ENCODE data around the gene UGCG. TPM values are rescaled to one million over a fixed set of nuclear protein-coding genes. Genes with fewer than 3 reads are reported as not detected.
A peak's percentile ranks its signal among the peaks of the same experiment; 100 is the strongest.
"Not testable (repeated sequence)": the region's sequence is repeated elsewhere in the genome, so short reads cannot be mapped to it uniquely, and the experiment has no call there.

UGCG gene
- polyA plus RNA-seq, 3 donors = 5.4 to 40.9 (median 18.7) TPM

- WGBS, 3 donors = 61 to 82% (median 71%) methylated on average over 3 of the region's 3 CpGs
- no peak overlapping the region for H3K27ac ChIP-seq (ENCODE audit: low read depth, low read length)
Observed at GRCh38 chr9:111878946-111879345, 17.7 kb upstream of the UGCG start.

DNA sequence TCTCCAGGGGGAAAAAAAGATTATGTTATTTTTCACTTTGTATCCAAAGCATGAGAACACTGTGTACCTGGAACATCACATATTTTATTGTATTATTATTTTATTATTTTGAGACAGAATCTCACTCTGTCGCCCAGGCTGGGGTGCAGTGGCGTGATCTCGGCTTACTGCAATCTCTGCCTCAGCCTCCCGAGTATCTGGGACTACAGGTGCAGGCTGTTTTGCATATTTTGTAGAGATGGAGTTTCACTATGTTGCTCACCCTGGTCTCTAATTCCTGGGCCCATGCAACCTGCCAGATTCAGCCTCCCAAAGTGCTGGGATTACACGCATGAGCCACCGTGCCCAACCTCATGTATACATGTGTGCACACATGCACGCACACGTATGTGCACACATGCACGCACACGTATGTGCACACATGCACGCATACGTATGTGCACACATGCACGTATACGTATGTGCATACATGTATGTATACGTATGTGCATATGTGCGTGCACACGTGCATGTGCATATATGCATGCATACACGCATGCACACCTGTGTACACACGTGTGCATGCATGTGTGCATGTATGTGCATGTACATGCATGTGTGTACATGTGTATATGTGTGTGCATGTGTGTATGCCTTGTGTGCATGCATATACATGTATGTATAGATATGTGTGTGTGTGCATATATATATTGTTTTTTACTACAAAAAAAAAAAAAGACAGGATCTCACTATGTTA lies 9.5 kb upstream of the UGCG start:
- WGBS, 3 donors = 90 to 93% (median 91%) methylated on average over 19 of the region's 19 CpGs
- H3K27ac ChIP-seq (ENCODE audit: low read depth, low read length) = no peak overlapping the region

GRCh38 chr9:111890334-111890733 lies 6.3 kb upstream of the UGCG start:
- H3K27ac ChIP-seq (ENCODE audit: low read depth, low read length) = no peak overlapping the region
- 44 to 95% (median 91%) methylated on average over 2 of the region's 2 CpGs for WGBS, 3 donors

DNA sequence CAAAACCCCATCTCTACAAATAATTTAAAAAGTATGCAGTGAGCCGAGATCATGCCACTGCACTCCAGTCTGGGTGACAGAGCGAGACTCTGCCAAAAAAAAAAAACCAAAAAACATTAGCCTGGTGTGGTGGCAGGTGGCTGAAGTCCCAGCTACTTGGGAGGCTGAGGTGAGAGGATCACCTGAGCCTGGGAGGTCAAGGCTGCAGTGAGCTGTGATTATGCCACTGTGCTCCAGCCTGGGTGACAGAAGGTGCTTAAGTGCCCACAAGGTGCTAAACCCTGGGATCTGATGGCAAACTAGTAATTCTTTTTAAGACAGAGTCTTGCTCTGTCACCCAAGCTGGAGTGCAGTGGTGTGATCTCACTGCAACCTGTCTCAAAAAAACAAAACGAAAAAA lies 5.7 kb upstream of the UGCG start:
- H3K27ac ChIP-seq (ENCODE audit: low read depth, low read length) = not testable (repeated sequence)
- 96 to 100% (median 96%) methylated on average over 2 to 3 of the region's 3 CpGs for WGBS, 3 donors

DNA sequence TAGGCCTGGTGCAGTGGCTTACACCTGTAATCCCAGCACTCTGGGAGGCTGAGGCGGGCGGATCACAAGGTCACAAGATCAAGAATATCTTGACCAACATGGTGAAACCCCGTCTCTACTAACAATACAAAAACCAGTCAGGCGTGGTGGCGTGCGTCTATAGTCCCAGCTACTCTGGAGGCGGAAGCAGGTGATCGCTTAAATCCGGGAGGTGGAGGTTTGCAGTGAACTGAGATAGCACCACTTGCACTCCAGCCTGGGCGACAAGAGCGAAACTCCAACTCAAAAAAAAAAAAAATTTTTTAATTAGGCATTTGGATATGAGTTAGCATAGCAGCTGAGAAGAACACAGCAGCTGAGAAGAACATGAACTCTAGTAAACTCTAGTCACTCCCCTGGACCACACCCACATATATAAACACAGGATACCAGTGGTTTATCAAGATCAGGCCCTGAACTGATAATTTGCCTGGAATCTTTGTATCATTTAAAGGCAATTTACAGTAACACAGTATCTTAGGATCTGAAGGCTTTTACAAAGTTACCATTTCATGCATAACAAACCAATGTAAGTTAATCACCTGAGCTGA lies 4.6 kb upstream of the UGCG start:
- no peak overlapping the region for H3K27ac ChIP-seq (ENCODE audit: low read depth, low read length)
- WGBS, 3 donors = 80 to 88% (median 85%) methylated on average over 11 of the region's 11 CpGs

GRCh38 chr9:111896942-111897600 lies 457 bp downstream of the UGCG start:
- H3K27ac ChIP-seq (ENCODE audit: low read depth, low read length) = peak overlapping the region; percentile 73
- WGBS, 3 donors = 0% methylated on average over 35 to 64 of the region's 68 CpGs

DNA sequence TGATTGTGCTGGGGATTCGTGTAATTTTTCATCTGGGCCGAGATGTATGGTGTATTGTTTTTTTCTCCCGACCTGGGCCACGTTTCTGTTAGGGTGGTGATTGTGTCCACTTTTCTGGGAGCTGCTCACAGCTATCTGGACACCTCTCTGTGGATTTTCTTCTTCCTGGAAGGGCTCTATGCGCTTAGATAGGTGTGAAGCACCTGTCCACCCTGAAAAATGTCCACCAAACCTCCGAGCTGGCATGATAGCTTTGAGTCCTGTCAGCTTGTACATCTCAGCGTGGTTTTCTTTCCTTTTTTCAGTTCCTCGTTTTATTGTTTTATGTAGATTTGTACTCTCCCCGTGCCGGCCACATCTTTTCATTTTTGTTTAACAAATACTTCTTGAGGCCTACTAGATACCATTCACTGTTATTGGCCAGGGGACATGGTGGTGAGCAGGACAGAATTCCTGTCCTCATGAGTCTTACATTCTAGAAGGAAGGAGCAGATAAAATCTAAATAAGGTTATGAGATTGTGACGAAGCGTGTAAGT lies 1.1 kb downstream of the UGCG start:
- 4 to 6% (median 6%) methylated on average over 12 of the region's 12 CpGs for WGBS, 3 donors

DNA sequence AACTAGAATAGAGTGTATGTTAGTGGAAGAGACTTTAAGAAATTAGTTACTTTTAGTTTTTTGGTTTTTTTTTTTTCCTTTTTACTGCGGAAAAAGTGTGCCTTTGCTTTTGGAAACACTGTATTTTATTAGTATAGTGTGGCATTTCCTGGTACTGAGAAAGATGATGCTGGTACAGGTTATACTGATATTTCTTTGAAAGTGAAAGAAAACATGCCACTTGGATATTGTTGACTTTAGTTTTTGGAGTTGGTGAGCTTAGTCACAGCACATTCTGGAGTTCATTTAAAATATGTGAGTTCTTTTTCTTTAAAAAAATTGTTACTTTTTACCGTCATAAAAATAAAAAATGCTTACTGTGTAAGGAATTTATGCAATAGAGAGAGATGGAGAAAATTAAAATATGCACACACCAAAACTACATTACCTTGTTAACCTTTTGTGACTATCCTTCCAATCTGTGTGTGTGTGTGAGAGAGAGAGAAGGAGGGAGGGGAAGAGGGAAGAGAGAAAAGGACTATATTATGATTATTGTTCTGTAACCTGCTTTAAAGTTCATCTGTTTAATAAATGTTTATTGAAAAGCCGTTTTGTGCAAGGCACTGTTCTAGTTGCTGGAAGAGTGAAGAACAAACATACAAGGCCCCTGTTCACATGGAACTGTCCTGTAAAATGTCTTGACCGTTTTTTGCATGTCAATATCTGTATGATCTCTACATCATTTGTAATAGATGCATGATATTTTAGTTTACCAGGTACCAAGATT lies 1.9 kb downstream of the UGCG start:
- H3K27ac ChIP-seq (ENCODE audit: low read depth, low read length) = no peak overlapping the region
- 18 to 26% (median 20%) methylated on average over 4 of the region's 4 CpGs for WGBS, 3 donors

More for the DNA sequence above, 1.1 kb downstream of the UGCG start:
- H3K27ac ChIP-seq (ENCODE audit: low read depth, low read length) = peak overlapping the region; percentile 73

- 61 to 67% (median 64%) methylated on average over 6 of the region's 6 CpGs for WGBS, 3 donors
- no peak overlapping the region for H3K27ac ChIP-seq (ENCODE audit: low read depth, low read length)
Observed at GRCh38 chr9:111900151-111900857, 3.7 kb downstream of the UGCG start.

GRCh38 chr9:111900858-111901612 lies 4.4 kb downstream of the UGCG start:
- no peak overlapping the region for H3K27ac ChIP-seq (ENCODE audit: low read depth, low read length)
- 67 to 79% (median 78%) methylated on average over 15 of the region's 15 CpGs for WGBS, 3 donors

- WGBS, 3 donors = 77 to 83% (median 82%) methylated on average over 8 of the region's 8 CpGs
- H3K27ac ChIP-seq (ENCODE audit: low read depth, low read length) = no peak overlapping the region
Observed at GRCh38 chr9:111902391-111903139, 6.0 kb downstream of the UGCG start.

GRCh38 chr9:111903535-111903934 lies 6.9 kb downstream of the UGCG start:
- WGBS, 3 donors = 94 to 97% (median 97%) methylated on average over 8 of the region's 8 CpGs

GRCh38 chr9:111904026-111904425 lies 7.4 kb downstream of the UGCG start:
- 59 to 83% (median 68%) methylated on average over 2 of the region's 2 CpGs for WGBS, 3 donors
- H3K27ac ChIP-seq (ENCODE audit: low read depth, low read length) = no peak overlapping the region

More at GRCh38 chr9:111903535-111903934, 6.9 kb downstream of the UGCG start:
- H3K27ac ChIP-seq (ENCODE audit: low read depth, low read length) = not testable (repeated sequence)

DNA sequence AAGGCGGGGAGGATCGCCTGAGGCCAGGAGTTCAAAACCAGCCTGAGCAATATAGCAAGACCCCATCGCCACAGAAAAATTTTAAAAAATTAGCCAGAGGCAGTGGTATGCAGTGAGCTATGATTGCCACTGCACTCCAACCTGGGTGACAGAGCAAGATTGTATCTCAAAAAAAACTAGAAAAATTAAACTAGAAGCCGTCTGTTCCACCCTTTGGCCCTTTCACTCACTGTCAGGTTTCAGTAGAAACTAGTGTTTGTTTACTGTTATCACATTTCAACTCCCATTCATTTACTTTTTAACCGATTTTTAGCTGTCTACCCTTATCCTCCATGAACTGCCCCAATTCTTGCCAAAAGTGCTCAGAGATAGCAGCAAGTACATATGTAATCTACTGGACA lies 8.3 kb downstream of the UGCG start:
- 63 to 90% (median 87%) methylated on average over 5 of the region's 5 CpGs for WGBS, 3 donors

GRCh38 chr9:111907147-111907546 lies 10.5 kb downstream of the UGCG start:
- WGBS, 3 donors = 85 to 91% (median 91%) methylated on average over 5 of the region's 5 CpGs

More for the DNA sequence above, 8.3 kb downstream of the UGCG start:
- H3K27ac ChIP-seq (ENCODE audit: low read depth, low read length) = no peak overlapping the region

DNA sequence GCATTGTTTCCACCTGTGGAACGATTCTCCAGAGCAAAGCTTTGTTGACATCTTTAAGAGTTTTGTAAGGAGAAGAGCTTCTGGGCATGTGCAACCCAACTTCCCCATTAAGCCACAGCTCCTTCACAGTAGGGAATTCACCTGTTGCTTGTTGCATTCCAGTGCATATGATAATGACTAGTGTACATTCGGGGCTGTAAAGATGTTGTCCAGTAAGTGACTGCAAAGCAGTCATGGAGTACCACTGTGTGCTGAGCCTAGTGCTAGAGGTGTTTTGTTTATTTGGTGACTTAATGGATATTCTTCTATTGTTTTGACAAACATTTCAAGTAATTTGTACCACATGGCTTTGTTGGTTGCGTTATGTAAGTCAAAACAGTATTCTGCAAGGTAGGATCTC lies 12.8 kb downstream of the UGCG start:
- whole genome bisulfite sequencing, 3 donors = 57 to 62% (median 61%) methylated on average over 3 of the region's 3 CpGs
- no peak overlapping the region for H3K27ac ChIP-seq (ENCODE audit: low read depth, low read length)

More at GRCh38 chr9:111907147-111907546, 10.5 kb downstream of the UGCG start:
- no peak overlapping the region for H3K27ac ChIP-seq (ENCODE audit: low read depth, low read length)

GRCh38 chr9:111910428-111910827 lies 13.8 kb downstream of the UGCG start:
- no peak overlapping the region for H3K27ac ChIP-seq (ENCODE audit: low read depth, low read length)
- 77 to 90% (median 86%) methylated on average over 6 of the region's 6 CpGs for WGBS, 3 donors

Data from adipose tissue (tissue), 3 donors.